Retina (tissue), 1 donor: Measurements from ENCODE around the gene TUBGCP3.
A peak's percentile ranks its signal among the peaks of the same experiment; 100 is the strongest.

Experiments used
- DNase-seq: peaks from one replicate; pipeline ENCODE4 v3.0.0-alpha.2; 2016

Gene TUBGCP3

DNA sequence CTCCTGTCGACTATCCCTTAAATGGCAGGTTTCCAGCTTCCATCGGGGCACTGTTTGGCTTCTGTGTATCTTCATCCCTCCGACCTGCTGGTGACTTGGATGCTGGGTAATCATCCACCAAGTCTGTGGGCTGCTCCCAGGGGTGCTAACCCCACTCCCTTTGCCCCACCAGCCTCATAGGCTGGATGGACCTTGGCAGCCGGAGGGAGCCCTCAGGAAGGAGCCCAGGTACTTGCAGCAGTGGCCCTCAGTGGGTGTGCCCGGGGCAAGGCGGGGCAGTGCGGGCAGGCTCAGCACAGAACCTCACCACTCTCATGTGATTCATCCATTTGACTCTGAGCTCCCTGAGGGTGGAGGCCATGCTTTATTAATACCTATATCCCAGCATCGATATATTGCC is 27.4 kb upstream of the TUBGCP3 start:
- no peak for DNase-seq

DNA sequence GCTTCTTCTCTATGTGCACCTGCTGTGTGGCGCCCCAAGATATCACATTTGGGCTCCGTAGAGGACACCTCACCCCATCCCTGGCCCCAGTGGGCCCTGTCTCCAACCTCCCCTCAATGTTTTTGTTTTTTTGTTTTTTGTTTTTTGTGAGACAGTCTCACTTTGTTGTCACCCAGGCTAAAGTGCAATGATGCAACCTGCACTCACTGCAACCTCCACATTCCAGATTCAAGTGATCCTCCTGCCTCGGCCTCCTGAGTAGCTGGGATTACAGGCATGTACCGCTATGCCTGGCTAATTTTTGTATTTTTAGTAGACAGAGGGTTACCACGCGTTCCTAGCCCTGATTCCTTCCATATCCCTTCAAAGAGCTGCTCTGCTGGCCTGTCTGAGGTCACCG is 26.9 kb upstream of the TUBGCP3 start:
- DNase-seq: no peak

DNA sequence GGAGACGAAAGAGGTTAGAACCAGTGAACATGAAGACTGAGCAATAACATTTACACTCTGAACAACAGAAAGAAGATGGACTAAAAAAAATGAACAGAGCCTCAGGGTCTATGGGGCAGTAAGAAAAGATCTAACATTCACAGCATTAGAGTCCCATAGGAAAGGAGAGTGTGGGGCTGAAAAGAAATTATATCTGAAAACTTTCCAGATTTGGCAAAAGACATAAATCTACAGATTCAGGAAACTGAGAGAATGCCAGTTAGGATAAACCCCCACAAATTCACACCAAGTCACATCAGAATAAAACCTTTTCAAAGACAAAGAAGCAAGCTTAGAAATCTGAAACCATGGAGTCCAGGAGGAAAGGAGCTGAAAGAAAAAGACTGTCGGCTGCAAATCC is 20.3 kb upstream of the TUBGCP3 start:
- no peak for DNase-seq

GRCh38 chr13:112606109-112607001 is 18.4 kb upstream of the TUBGCP3 start:
- peak; percentile 93 for DNase-seq

GRCh38 chr13:112605531-112605990 is 17.6 kb upstream of the TUBGCP3 start:
- no peak for DNase-seq

GRCh38 chr13:112603641-112604225 is 15.8 kb upstream of the TUBGCP3 start:
- DNase-seq: no peak

DNA sequence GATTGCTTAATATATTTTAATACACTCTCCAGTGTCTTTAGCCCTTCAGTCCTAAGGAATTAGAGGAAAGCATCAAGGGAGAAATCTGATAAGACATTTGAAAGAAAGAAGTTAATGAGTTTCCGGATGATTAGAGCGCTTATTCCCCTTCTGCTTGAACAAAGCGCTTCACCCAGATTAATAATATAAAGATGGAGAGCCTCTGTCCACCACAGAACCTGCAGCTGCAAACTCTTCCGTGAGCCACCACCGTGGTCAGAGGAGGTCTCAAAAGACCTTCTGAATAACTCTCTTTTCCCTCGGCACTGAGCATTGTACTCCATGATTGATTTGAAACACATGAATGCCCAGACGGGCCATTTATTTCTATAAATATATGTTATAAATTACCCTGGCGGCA is 14.2 kb upstream of the TUBGCP3 start:
- peak; percentile 66 for DNase-seq

- no peak for DNase-seq
These were observed 13.4 kb upstream of the TUBGCP3 start for GRCh38 chr13:112601371-112601770.

GRCh38 chr13:112596235-112596634 is 8.3 kb upstream of the TUBGCP3 start:
- no peak for DNase-seq

DNA sequence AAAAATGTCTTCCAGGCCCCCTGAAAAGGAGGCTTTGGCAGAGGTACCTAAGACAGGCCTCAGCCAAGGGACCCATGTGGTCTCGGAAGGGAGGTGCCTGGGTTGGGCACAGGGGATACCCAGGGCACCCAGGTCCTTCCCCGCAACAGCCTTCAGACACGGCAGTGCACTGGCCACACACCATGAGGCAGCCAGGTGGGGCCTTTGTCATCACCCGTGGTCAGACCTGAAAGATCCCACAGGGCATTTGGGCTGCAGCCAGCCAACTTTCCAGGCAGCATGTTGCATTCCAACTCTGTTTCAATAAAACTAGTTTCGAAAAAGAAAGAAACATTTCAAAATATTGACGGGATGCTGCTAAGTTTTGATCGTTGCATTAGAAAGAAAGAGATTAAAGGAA is 4.7 kb upstream of the TUBGCP3 start:
- no peak for DNase-seq

GRCh38 chr13:112592181-112592580 is 4.2 kb upstream of the TUBGCP3 start:
- no peak for DNase-seq

DNA sequence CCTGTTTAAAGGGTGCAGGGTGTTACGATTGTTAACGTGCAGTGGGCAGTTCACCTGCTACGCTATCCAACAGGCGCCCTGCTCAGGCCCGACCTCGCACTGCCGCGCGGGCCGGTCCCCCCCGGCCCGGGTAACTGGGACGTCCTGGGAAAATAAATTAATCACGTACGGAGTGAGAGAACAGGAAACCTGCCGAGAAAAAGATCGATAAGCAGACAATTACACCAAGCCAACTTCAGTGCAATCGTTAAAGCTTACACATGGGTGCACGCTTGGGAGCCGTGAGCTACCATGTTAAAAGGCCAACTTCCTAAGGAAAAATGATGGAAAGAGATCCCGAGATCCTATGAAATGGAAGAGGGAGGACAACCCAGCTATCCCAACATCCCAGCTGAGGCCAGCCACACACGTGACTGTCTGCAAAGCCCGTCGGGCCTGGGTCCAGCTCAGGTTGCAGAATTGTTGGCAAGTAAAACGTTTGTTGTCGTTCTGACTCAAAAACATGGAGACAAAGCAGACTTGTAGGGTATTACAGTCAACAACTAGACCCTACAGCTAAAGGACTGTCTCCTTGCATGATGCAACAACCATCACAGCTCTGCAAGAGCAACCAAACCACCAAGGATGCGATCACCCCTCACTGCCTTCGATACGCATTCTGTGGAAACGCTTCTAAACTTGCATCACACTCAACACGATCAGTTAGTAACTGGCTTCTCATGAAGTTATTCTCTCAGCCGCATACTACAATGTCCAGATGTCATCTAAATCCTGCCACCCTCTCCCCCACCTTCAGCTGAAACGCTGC is 741 bp upstream of the TUBGCP3 start:
- no peak for DNase-seq

DNA sequence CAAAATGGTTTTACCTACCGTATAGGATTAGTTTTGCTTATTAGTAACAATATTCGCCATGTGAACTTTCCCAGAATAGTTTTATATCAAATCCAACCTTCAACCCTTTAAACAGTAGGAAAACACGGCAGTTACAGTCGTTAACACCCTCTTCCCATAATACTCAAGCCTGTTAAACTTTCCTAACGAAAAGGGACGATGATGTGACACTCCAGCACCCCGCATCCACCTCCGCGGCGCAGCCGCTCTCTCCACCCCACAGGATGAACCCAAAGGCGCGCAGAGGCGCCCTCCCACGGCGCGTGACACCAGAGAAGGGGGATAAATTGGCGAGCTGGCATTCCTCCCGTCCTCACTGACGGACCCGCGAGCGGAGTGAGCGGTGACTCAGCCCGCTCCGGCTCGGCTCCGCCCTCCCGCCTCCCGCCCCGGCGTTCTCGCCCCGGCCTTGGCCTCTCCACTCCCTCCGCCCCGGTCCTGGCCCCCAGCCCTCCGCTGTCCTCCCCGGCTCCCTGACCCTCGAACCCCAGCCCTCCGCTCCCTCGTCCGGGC is 665 bp downstream of the TUBGCP3 start:
- no peak for DNase-seq

- DNase-seq: no peak
These were observed 1.5 kb downstream of the TUBGCP3 start for GRCh38 chr13:112586334-112586960.

DNA sequence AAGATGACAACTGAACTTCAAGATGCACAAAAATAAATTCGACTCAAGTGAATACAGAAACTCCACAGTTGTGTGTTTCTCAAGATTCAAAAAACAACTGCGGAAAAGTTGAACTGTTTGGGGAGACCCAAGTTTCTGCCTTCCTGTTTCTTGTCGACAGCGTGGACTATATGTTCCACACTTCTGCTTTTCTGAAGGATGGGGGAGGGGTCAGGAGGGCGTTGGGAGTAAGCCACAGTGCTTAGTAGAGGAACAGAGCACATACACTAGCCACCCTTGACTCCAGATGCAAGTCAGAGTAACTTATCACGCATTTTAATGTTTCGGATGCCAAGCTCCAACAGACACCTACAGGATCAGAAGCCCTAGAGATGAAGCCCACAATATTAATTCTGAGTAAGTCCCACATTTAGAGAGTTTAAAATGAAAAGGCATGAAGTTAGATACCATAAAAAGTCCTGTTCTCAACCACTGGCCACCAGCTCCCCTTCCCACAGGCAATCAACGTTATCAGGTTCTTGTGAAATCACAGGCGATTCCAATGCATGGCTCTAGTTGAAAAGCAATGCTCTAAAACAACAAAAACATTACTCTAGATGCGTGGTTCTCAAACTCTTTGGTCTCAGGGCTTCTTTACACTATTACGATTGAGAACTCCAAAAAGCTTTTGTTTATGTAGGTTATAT is 4.2 kb downstream of the TUBGCP3 start:
- no peak for DNase-seq

- DNase-seq: no peak
These were observed 5.7 kb downstream of the TUBGCP3 start for GRCh38 chr13:112582263-112582662.

DNA sequence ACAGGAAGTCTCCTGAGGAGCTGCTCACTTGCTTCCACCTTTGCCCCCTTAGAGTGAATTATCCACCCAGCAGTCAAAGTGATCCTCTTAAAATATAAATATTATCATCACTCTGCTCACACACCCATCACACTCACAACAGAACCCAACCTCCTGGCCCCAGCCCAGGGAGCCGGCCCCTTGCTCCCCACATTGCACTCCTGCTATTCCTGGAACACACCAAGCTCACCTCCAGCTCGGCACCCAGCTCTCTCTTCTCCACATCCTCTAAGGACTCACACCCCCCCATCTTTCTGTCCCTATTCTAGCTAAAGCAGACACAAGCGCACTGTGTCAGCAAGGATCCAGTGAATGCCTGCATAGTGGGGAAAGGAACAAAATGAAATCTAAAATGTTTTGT is 7.0 kb downstream of the TUBGCP3 start:
- no peak for DNase-seq

DNA sequence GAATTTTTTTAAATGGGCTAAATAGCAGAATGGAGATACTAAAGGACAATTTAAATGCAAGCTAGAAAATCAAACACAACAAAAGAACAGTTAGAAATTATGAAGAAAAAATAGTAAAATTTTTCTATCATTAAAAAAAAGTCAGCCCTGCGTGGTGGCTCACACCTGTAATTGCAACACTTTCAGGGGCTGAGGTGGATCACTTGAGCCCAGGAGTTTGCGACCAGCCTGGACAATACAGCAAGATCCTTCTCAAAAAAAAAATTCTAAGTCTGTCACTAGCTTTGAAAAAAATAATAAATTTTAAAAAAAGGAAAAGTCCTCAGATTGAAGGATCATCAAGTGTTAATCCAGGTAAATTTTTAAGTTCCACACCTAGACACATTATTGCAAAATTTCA is 7.7 kb downstream of the TUBGCP3 start:
- DNase-seq: no peak

- no peak for DNase-seq
These were observed 8.6 kb downstream of the TUBGCP3 start for GRCh38 chr13:112579310-112579843.

DNA sequence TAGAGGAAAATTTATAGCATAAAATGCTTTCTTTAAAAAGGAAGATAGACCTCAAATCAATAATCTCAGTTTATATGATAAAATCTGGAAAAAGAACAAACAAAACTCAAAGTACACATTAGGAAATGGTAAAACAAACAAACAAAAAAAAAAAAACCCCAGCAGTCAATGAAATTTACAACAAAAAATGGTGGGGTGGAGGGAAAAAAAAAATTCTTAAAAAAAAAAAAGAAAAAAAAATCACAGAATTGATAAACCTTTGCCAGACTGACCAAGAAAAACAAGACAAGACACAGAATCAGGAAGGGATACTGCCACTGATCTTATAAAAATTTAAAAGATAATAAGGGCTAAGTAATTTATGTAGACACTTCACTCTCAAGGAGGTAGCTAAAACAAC is 11.2 kb downstream of the TUBGCP3 start:
- no peak for DNase-seq

DNA sequence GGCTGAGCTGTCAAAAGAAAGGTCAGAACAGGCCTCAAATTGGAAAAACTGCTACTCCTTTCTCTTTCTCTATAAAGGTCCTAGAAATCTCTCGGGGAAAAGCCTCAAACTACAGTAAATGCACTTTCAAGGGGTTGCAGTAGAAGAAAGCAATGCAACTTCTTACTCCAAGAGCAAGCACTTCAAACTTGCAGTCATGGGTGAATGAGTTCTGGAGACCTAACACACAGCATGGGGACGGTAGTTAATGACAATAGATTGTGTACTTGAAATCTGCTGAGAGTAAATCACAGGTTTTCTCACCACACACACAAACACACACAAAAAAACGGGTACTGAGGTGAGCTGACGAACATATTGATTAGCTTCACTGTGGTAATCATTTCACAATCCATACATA is 11.8 kb downstream of the TUBGCP3 start:
- no peak for DNase-seq

GRCh38 chr13:112575675-112576074 is 12.3 kb downstream of the TUBGCP3 start:
- no peak for DNase-seq
